Measurements from ENCODE around the gene PRR14.

PRR14 gene

DNA sequence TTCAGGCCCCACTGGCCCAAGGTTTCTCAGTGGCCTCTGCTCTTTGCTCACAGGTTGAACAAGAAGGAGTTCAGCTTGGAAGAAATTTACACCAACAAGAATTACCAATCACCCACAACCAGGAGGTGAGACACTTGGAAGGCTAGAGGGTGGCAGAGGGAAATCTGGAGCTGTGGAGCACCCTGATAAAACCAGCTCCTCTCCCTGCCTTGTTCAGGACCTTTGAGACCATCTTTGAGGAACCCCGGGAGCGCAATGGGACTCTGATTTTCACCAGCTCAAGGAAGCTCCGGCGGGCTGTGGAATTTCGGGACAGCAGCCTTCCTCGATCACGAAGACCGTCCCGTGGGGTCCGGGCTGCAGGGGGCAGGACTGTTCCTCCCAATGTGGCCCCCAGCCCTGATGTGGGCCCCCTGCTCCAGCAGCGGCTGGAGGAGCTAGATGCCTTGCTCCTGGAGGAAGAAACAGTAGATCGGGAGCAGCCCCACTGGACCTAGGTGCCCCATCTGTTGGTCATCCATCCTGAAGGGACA lies 5.1 kb downstream of the PRR14 start:
- no peak for DNase-seq (ENCODE audit: extremely low spot score)
- ChIA-PET POLR2A (interaction anchor here (0.6 to 2.4 kb wide), 5 partner anchors 22 to 248 kb away, joined by 3 to 10 read pairs (median 3); partner anchors contain the start of genes ZNF689 and ZNF771), CTCF (no interaction called here)
- TF ChIP-seq PKNOX1 (IDR thresholded peaks at IDR 0.05): no peak
- no peak for TF ChIP-seq HDGF (IDR thresholded peaks at IDR 0.05; ENCODE audit: borderline replicate concordance)
- no peak for TF ChIP-seq LEF1 (IDR thresholded peaks at IDR 0.05; ENCODE audit: borderline replicate concordance)
- TF ChIP-seq ZNF384 (IDR thresholded peaks at IDR 0.05): no peak
- no peak for TF ChIP-seq ARNT (IDR thresholded peaks at IDR 0.05)
- no peak for TF ChIP-seq CTBP1 (IDR thresholded peaks at IDR 0.05; ENCODE audit: borderline replicate concordance)
- TF ChIP-seq FOXA1 (IDR thresholded peaks at IDR 0.05): no peak
- TF ChIP-seq TARDBP (IDR thresholded peaks at IDR 0.05): no peak
- no peak for TF ChIP-seq SUZ12 (IDR thresholded peaks at IDR 0.05)
- no peak for TF ChIP-seq L3MBTL2 (conservative IDR thresholded peaks at IDR 0.05)
- TF ChIP-seq BHLHE40 (IDR thresholded peaks at IDR 0.05; ENCODE audit: borderline replicate concordance): no peak
- TF ChIP-seq NFRKB (IDR thresholded peaks at IDR 0.05): no peak
- no peak for TF ChIP-seq FOXM1 (IDR thresholded peaks at IDR 0.05; ENCODE audit: borderline replicate concordance)
- TF ChIP-seq SP1 (IDR thresholded peaks at IDR 0.05): no peak
- TF ChIP-seq FOXK2 (IDR thresholded peaks at IDR 0.05): no peak
- no peak for TF ChIP-seq ELF4 (IDR thresholded peaks at IDR 0.05)

DNA sequence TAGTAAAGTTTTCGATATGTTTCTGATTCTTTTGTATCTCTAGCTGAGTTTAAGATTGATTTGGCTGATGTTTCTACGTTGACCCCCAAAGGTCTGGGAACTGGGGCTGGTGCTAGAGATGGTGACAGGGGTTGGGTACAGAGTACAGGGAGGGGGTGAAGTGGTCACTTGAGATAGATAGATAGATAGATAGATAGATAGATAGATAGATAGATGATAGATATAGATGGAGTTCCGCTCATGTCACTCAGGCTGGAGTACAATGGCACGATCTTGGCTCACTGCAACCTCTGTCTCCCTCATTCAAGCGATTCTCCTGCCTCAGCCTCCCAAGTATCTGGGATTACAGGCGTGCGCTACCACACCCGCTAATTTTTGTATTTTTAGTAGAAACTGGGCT lies 5.6 kb downstream of the PRR14 start:
- TF ChIP-seq FOXK2 (IDR thresholded peaks at IDR 0.05) (no peak), SP1 (IDR thresholded peaks at IDR 0.05) (no peak), SUZ12 (IDR thresholded peaks at IDR 0.05) (no peak), L3MBTL2 (conservative IDR thresholded peaks at IDR 0.05) (no peak), ARNT (IDR thresholded peaks at IDR 0.05) (no peak), HDGF (IDR thresholded peaks at IDR 0.05; ENCODE audit: borderline replicate concordance) (no peak), NFRKB (IDR thresholded peaks at IDR 0.05) (no peak), BHLHE40 (IDR thresholded peaks at IDR 0.05; ENCODE audit: borderline replicate concordance) (no peak), CTBP1 (IDR thresholded peaks at IDR 0.05; ENCODE audit: borderline replicate concordance) (no peak), ELF4 (IDR thresholded peaks at IDR 0.05) (no peak), ZNF384 (IDR thresholded peaks at IDR 0.05) (no peak), LEF1 (IDR thresholded peaks at IDR 0.05; ENCODE audit: borderline replicate concordance) (no peak), TARDBP (IDR thresholded peaks at IDR 0.05) (no peak), FOXM1 (IDR thresholded peaks at IDR 0.05; ENCODE audit: borderline replicate concordance) (no peak), PKNOX1 (IDR thresholded peaks at IDR 0.05) (no peak), FOXA1 (IDR thresholded peaks at IDR 0.05) (no peak)
- ChIA-PET CTCF (no interaction called here), POLR2A (interaction anchor here (0.8 to 2.4 kb wide), 4 partner anchors 19 to 46 kb away, joined by 3 to 10 read pairs (median 5); partner anchors contain the start of gene ZNF689)
- no peak for DNase-seq (ENCODE audit: extremely low spot score)

- ChIA-PET CTCF (interaction anchor here (0.6 to 0.7 kb wide), 2 partner anchors 43 to 516 kb away, joined by 3 read pairs; no protein-coding TSS in a partner anchor), POLR2A (interaction anchor here (0.8 to 2.4 kb wide), 8 partner anchors 20 to 263 kb away, joined by 3 to 10 read pairs (median 4); partner anchors contain the start of genes SRCAP, ZNF48 and ZNF689)
- DNase-seq (ENCODE audit: extremely low spot score): no peak
- no peak for TF ChIP-seq FOXK2 (IDR thresholded peaks at IDR 0.05)
- TF ChIP-seq CTBP1 (IDR thresholded peaks at IDR 0.05; ENCODE audit: borderline replicate concordance): no peak
- no peak for TF ChIP-seq NFRKB (IDR thresholded peaks at IDR 0.05)
- TF ChIP-seq ZNF384 (IDR thresholded peaks at IDR 0.05): no peak
- no peak for TF ChIP-seq SUZ12 (IDR thresholded peaks at IDR 0.05)
- TF ChIP-seq BHLHE40 (IDR thresholded peaks at IDR 0.05; ENCODE audit: borderline replicate concordance): no peak
- TF ChIP-seq SP1 (IDR thresholded peaks at IDR 0.05): no peak
- TF ChIP-seq TARDBP (IDR thresholded peaks at IDR 0.05): no peak
- TF ChIP-seq PKNOX1 (IDR thresholded peaks at IDR 0.05): no peak
- TF ChIP-seq L3MBTL2 (conservative IDR thresholded peaks at IDR 0.05): no peak
- no peak for TF ChIP-seq ELF4 (IDR thresholded peaks at IDR 0.05)
- no peak for TF ChIP-seq FOXM1 (IDR thresholded peaks at IDR 0.05; ENCODE audit: borderline replicate concordance)
- no peak for TF ChIP-seq ARNT (IDR thresholded peaks at IDR 0.05)
- no peak for TF ChIP-seq LEF1 (IDR thresholded peaks at IDR 0.05; ENCODE audit: borderline replicate concordance)
- no peak for TF ChIP-seq HDGF (IDR thresholded peaks at IDR 0.05; ENCODE audit: borderline replicate concordance)
- no peak for TF ChIP-seq FOXA1 (IDR thresholded peaks at IDR 0.05)
These were observed 6.5 kb downstream of the PRR14 start for GRCh38 chr16:30656974-30657865.

- peak; percentile 100 for DNase-seq (ENCODE audit: extremely low spot score)
- TF ChIP-seq BHLHE40 (IDR thresholded peaks at IDR 0.05; ENCODE audit: borderline replicate concordance): no peak
- no peak for TF ChIP-seq ELF4 (IDR thresholded peaks at IDR 0.05)
- TF ChIP-seq SUZ12 (IDR thresholded peaks at IDR 0.05): no peak
- TF ChIP-seq L3MBTL2 (conservative IDR thresholded peaks at IDR 0.05): no peak
- TF ChIP-seq FOXK2 (IDR thresholded peaks at IDR 0.05): no peak
- no peak for TF ChIP-seq FOXM1 (IDR thresholded peaks at IDR 0.05; ENCODE audit: borderline replicate concordance)
- TF ChIP-seq NFRKB (IDR thresholded peaks at IDR 0.05): no peak
- no peak for TF ChIP-seq ZNF384 (IDR thresholded peaks at IDR 0.05)
- CTCF ChIA-PET: interaction anchor here (0.7 to 2.2 kb wide), 8 partner anchors 8 to 42 kb away, joined by 3 to 9 read pairs (median 4); no protein-coding TSS in a partner anchor
- POLR2A ChIA-PET: interaction anchor here (0.7 to 4.5 kb wide), 31 partner anchors 8 to 323 kb away, joined by 3 to 57 read pairs (median 5); partner anchors contain the start of genes DCTPP1, PHKG2, PRR14 and SRCAP
These were observed 7.3 kb downstream of the PRR14 start, which contains the start of gene FBRS for GRCh38 chr16:30657866-30658730. TSS of gene FBRS (plus strand) at chr16:30658431. CDS start at chr16:30659519, 1,088 bp downstream.

Data from HEK293T (cell line).